ENCODE data around the gene STIM1.

STIM1 gene

GRCh38 chr11:3925513-3925912 lies 70.0 kb downstream of the STIM1 start:
- no peak for ATAC-seq
- TF ChIP-seq PATZ1 (CRISPR knock-in tag; IDR thresholded peaks at IDR 0.05; ENCODE audit: borderline replicate concordance) (no peak), CREB5 (CRISPR knock-in tag; IDR thresholded peaks at IDR 0.05; ENCODE audit: low read depth) (no peak), RARB (CRISPR knock-in tag; IDR thresholded peaks at IDR 0.05) (no peak), TSHZ2 (CRISPR knock-in tag; IDR thresholded peaks at IDR 0.05) (no peak), OSR1 (CRISPR knock-in tag; IDR thresholded peaks at IDR 0.05) (no peak), SNAI2 (CRISPR knock-in tag; IDR thresholded peaks at IDR 0.05) (no peak), TCF4 (CRISPR knock-in tag; IDR thresholded peaks at IDR 0.05; ENCODE audit: borderline replicate concordance) (no peak), CSDC2 (CRISPR knock-in tag; IDR thresholded peaks at IDR 0.05) (no peak), ZFP3 (CRISPR knock-in tag; IDR thresholded peaks at IDR 0.05) (no peak), CSRNP3 (CRISPR knock-in tag; IDR thresholded peaks at IDR 0.05) (no peak), ISL1 (CRISPR knock-in tag; IDR thresholded peaks at IDR 0.05) (no peak), ZNF70 (CRISPR knock-in tag; IDR thresholded peaks at IDR 0.05) (no peak), ZC3H10 (CRISPR knock-in tag; IDR thresholded peaks at IDR 0.05) (no peak), ZNF565 (CRISPR knock-in tag; conservative IDR thresholded peaks at IDR 0.05; ENCODE audit: low read depth) (no peak), ZFP30 (CRISPR knock-in tag; IDR thresholded peaks at IDR 0.05) (no peak), PPARA (CRISPR knock-in tag; IDR thresholded peaks at IDR 0.05; ENCODE audit: borderline replicate concordance) (no peak), ZNF8 (CRISPR knock-in tag; IDR thresholded peaks at IDR 0.05) (no peak), BACH2 (CRISPR knock-in tag; IDR thresholded peaks at IDR 0.05; ENCODE audit: borderline replicate concordance) (no peak), POU6F1 (CRISPR knock-in tag; IDR thresholded peaks at IDR 0.05; ENCODE audit: borderline replicate concordance, low read depth) (no peak)

- peak; percentile 47 for ATAC-seq
Observed at GRCh38 chr11:3926458-3927095, 71.1 kb downstream of the STIM1 start.

More at GRCh38 chr11:3926458-3927095, 71.1 kb downstream of the STIM1 start:
- TF ChIP-seq TOX (CRISPR knock-in tag; IDR thresholded peaks at IDR 0.05; ENCODE audit: borderline replicate concordance) (no peak), ZNF565 (CRISPR knock-in tag; conservative IDR thresholded peaks at IDR 0.05; ENCODE audit: low read depth) (no peak), ZFP30 (CRISPR knock-in tag; IDR thresholded peaks at IDR 0.05) (no peak), RARB (CRISPR knock-in tag; IDR thresholded peaks at IDR 0.05) (no peak), SNAI2 (CRISPR knock-in tag; IDR thresholded peaks at IDR 0.05) (no peak), ISL1 (CRISPR knock-in tag; IDR thresholded peaks at IDR 0.05) (no peak), CSRNP3 (CRISPR knock-in tag; IDR thresholded peaks at IDR 0.05) (no peak), CSDC2 (CRISPR knock-in tag; IDR thresholded peaks at IDR 0.05) (no peak), ZFP3 (CRISPR knock-in tag; IDR thresholded peaks at IDR 0.05) (no peak), ESRRG (CRISPR knock-in tag; IDR thresholded peaks at IDR 0.05) (no peak), TCF4 (CRISPR knock-in tag; IDR thresholded peaks at IDR 0.05; ENCODE audit: borderline replicate concordance) (no peak), PATZ1 (CRISPR knock-in tag; IDR thresholded peaks at IDR 0.05; ENCODE audit: borderline replicate concordance) (no peak), GLIS3 (CRISPR knock-in tag; IDR thresholded peaks at IDR 0.05) (no peak), BACH2 (CRISPR knock-in tag; IDR thresholded peaks at IDR 0.05; ENCODE audit: borderline replicate concordance) (no peak), ZNF70 (CRISPR knock-in tag; IDR thresholded peaks at IDR 0.05) (no peak), ZC3H10 (CRISPR knock-in tag; IDR thresholded peaks at IDR 0.05) (no peak), PPARA (CRISPR knock-in tag; IDR thresholded peaks at IDR 0.05; ENCODE audit: borderline replicate concordance) (no peak), ARNTL (CRISPR knock-in tag; IDR thresholded peaks at IDR 0.05; ENCODE audit: borderline replicate concordance, low read depth) (no peak), OSR1 (CRISPR knock-in tag; IDR thresholded peaks at IDR 0.05) (no peak), ZNF8 (CRISPR knock-in tag; IDR thresholded peaks at IDR 0.05) (no peak)

Measured in SK-N-SH treated with all-trans-retinoic acid at 6 μM for 48 hours (cell line).